H4 (cell line): ENCODE measurements around the gene RNF150. TPM values are rescaled to one million over a fixed set of nuclear protein-coding genes. Genes with fewer than 3 reads are reported as not detected.

Source experiments
- DNase-seq: peaks from one replicate; pipeline ENCODE4 v3.0.0-alpha.2; 2015; ENCODE audit warnings: low spot score
- total RNA-seq: library from RNA; depleted of rRNA; stranded (reverse); fragments of >200 nt; shearing (Covaris generic); gene quantifications from 2 replicates; pipeline ENCODE4 v1.2.3, GENCODE V29; 2014

RNF150 gene
- total RNA-seq, 1 experiment from 2014 or later, result 3.1 TPM

GRCh38 chr4:141131723-141132071, 1.6 kb downstream of the RNF150 start:
- no peak for DNase-seq

- no peak for DNase-seq
These were observed 2.2 kb downstream of the RNF150 start for GRCh38 chr4:141130947-141131605.

GRCh38 chr4:141127884-141128283, 5.4 kb downstream of the RNF150 start:
- DNase-seq, result no peak

GRCh38 chr4:141126769-141127168, 6.5 kb downstream of the RNF150 start:
- no peak for DNase-seq

- no peak for DNase-seq
These were observed 9.0 kb downstream of the RNF150 start for GRCh38 chr4:141124224-141124623.

- DNase-seq, result no peak
These were observed 11.4 kb downstream of the RNF150 start for GRCh38 chr4:141121768-141122454.

GRCh38 chr4:141121101-141121500, 12.2 kb downstream of the RNF150 start:
- DNase-seq, result no peak

GRCh38 chr4:141120036-141120593, 13.2 kb downstream of the RNF150 start:
- DNase-seq, result no peak

GRCh38 chr4:141119071-141119470, 14.2 kb downstream of the RNF150 start:
- DNase-seq, result no peak

GRCh38 chr4:141118381-141118780, 14.9 kb downstream of the RNF150 start:
- DNase-seq, result no peak

- DNase-seq, result no peak
These were observed 15.3 kb downstream of the RNF150 start for GRCh38 chr4:141117935-141118334.

GRCh38 chr4:141109983-141110382, 23.3 kb downstream of the RNF150 start:
- DNase-seq, result no peak

- DNase-seq, result no peak
These were observed 25.3 kb downstream of the RNF150 start for GRCh38 chr4:141107927-141108326.

- peak; percentile 56 for DNase-seq
These were observed 30.9 kb downstream of the RNF150 start for GRCh38 chr4:141102367-141102766.

GRCh38 chr4:141101511-141101910, 31.8 kb downstream of the RNF150 start:
- DNase-seq, result no peak

GRCh38 chr4:141099326-141099725, 33.9 kb downstream of the RNF150 start:
- no peak for DNase-seq

GRCh38 chr4:141098163-141098562, 35.1 kb downstream of the RNF150 start:
- no peak for DNase-seq

- DNase-seq, result no peak
These were observed 42.8 kb downstream of the RNF150 start for GRCh38 chr4:141090473-141090872.

- DNase-seq, result peak; percentile 16
These were observed 51.3 kb downstream of the RNF150 start for GRCh38 chr4:141081921-141082395.

GRCh38 chr4:141080668-141081067, 52.6 kb downstream of the RNF150 start:
- DNase-seq, result no peak

GRCh38 chr4:141079393-141079930, 53.8 kb downstream of the RNF150 start:
- DNase-seq, result no peak

- DNase-seq, result no peak
These were observed 54.4 kb downstream of the RNF150 start for GRCh38 chr4:141078871-141079270.
